Measurements from ENCODE around the gene RGMB.

DNA sequence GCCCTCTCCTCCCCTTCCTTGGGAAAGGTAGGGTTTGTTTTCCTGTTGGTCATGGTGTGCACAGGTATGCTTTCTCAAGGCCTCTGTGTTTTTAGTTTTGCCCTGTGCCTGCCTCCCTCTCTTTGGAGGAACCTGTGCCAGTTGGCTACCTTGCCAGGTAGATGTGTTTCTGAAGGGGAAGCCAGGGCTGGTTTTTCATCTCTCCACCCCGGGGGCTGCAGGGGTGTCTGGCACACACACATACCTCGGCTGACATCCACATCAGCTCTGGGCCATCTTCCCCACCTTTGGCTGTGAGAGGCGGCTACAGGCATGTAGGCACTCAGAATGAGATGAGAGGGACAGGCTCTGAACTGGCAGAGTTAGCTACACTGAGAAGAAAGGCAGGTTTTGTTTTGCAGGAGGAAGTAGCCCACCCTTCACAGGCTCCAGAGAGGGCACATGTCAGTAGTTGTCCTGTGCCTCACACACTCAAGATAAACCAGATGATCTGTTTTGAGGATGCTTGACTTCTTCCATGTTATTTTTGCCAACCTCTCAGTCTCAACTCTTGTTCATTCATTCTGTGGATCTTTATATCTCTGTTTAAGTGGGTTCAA is 9.7 kb downstream of the RGMB start:
- TF ChIP-seq, protein P1, sequence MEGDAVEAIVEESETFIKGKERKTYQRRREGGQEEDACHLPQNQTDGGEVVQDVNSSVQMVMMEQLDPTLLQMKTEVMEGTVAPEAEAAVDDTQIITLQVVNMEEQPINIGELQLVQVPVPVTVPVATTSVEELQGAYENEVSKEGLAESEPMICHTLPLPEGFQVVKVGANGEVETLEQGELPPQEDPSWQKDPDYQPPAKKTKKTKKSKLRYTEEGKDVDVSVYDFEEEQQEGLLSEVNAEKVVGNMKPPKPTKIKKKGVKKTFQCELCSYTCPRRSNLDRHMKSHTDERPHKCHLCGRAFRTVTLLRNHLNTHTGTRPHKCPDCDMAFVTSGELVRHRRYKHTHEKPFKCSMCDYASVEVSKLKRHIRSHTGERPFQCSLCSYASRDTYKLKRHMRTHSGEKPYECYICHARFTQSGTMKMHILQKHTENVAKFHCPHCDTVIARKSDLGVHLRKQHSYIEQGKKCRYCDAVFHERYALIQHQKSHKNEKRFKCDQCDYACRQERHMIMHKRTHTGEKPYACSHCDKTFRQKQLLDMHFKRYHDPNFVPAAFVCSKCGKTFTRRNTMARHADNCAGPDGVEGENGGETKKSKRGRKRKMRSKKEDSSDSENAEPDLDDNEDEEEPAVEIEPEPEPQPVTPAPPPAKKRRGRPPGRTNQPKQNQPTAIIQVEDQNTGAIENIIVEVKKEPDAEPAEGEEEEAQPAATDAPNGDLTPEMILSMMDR (IDR thresholded peaks at IDR 0.05) = no peak
- TF ChIP-seq JUND (IDR thresholded peaks at IDR 0.05) = no peak
